SJCRH30 (cell line): ENCODE results near the gene PARP12. TPM values are rescaled to one million over a fixed set of nuclear protein-coding genes. Genes with fewer than 3 reads are reported as not detected.

Source experiments
- DNase-seq, 2 experiments: peaks; one replicate each; pipeline ENCODE4 v3.0.0-alpha.2; 2015 to 2020
- H3K27ac ChIP-seq: fragments of 250-450 bp; sonication (Bioruptor Pico); 2 replicates; pipeline ENCODE4 v1.5.1; 2020; ENCODE audit warnings: mild to moderate bottlenecking, moderate library complexity
- H3K27me3 ChIP-seq: fragments of 250-450 bp; sonication (Bioruptor Pico); 2 replicates; pipeline ENCODE4 v1.5.1; 2020; ENCODE audit warnings: mild to moderate bottlenecking, moderate library complexity
- H3K36me3 ChIP-seq: fragments of 250-450 bp; sonication (Bioruptor Pico); 2 replicates; pipeline ENCODE4 v1.5.1; 2020; ENCODE audit warnings: mild to moderate bottlenecking, moderate library complexity
- H3K4me1 ChIP-seq: fragments of 250-450 bp; sonication (Bioruptor Pico); 2 replicates; pipeline ENCODE4 v1.5.1; 2020; ENCODE audit warnings: mild to moderate bottlenecking, moderate library complexity
- H3K4me3 ChIP-seq: fragments of 250-450 bp; sonication (Bioruptor Pico); 2 replicates; pipeline ENCODE4 v1.5.1; 2020; ENCODE audit warnings: mild to moderate bottlenecking, moderate library complexity
- H3K9me3 ChIP-seq: fragments of 250-450 bp; sonication (Bioruptor Pico); replicated peaks from 2 replicates; pipeline ENCODE4 v1.5.1; 2020; ENCODE audit warnings: mild to moderate bottlenecking, moderate library complexity
- total RNA-seq: library from RNA; depleted of rRNA; stranded (reverse); fragments of >200 nt; shearing (Covaris generic); gene quantifications from 2 replicates; pipeline ENCODE4 v1.2.3, GENCODE V29; 2014

The PARP12 gene
- total RNA-seq, 1 experiment from 2014 or later: not detected

DNA sequence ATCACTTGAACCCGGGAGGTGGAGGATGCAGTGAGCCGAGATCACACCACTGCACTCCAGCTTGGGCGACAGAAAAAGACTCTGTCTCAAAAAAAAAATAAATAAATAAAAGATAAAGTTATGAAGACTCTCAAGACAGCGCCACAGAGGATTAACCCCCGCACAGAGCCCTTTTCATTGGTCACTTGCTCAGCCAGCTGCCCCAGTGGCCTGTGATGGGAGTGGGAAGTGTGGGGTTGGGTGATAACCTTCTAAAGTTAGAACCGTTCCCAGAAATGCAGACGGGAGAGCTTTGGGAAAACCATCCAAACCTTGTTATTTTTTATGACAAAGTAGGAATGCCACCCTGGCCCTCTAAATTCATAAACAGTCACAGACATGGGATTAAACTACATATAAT lies 57.4 kb downstream of the PARP12 start:
- H3K9me3 ChIP-seq: no peaks in the 10 kb centered on the region
- no peak overlapping the region for H3K27ac ChIP-seq
- H3K4me1 ChIP-seq: no peaks in the 10 kb centered on the region
- H3K36me3 ChIP-seq: no peaks in the 10 kb centered on the region
- DNase-seq: peak in 1 of 2 experiments; percentile 26
- H3K4me3 ChIP-seq: no peak overlapping the region
- H3K27me3 ChIP-seq: no peaks in the 10 kb centered on the region

DNA sequence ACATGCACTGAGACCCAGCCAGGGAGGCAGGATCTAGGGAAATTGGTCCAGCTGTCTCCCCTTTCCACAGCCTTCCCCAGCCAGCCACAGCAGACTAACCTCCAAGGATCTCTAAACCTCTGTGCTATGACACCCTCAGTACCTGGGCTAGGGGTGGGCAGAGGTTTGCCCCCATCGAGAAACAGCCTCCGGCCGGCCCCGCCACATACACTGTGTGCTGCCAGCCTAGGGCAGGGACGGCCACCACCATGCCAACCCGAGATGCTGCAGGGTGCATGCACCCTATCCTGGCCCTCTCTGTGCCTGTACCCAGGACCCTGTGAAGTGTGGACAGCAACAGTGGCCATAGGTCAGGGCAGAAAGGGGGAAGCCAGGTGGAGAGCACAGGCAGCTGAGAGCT lies 58.1 kb downstream of the PARP12 start:
- no peaks in the 10 kb centered on the region for H3K27me3 ChIP-seq
- H3K4me1 ChIP-seq: no peaks in the 10 kb centered on the region
- no peak overlapping the region for H3K4me3 ChIP-seq
- H3K9me3 ChIP-seq: no peaks in the 10 kb centered on the region
- DNase-seq: no peak
- no peak overlapping the region for H3K27ac ChIP-seq
- no peaks in the 10 kb centered on the region for H3K36me3 ChIP-seq

DNA sequence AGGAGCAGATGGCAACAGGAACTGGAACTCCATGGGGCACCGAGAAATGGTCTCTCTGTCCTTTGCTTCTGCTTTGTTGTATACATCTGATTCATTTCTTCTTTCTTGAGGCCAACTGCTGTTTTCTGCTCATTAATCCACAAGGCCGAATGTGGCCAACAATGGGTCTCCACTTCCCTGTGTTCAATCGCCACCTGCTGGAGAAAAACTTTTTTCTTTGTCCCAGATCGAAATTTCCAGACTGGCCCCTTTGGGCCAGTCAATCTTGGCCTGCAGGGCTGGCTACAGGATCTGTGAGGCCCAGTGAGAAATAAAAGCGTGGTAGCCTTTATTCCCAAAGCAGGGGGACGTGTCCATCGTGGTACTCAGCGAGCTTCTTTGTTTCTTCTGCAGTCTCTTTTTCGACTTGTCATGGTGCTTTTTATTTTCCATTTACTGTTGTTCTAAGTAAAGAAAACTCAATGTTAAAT lies 58.8 kb downstream of the PARP12 start:
- no peaks in the 10 kb centered on the region for H3K36me3 ChIP-seq
- DNase-seq: peak; percentile 42 to 74
- no peaks in the 10 kb centered on the region for H3K27me3 ChIP-seq
- H3K27ac ChIP-seq: no peak overlapping the region
- no peaks in the 10 kb centered on the region for H3K9me3 ChIP-seq
- no peaks in the 10 kb centered on the region for H3K4me1 ChIP-seq
- H3K4me3 ChIP-seq: no peak overlapping the region

DNA sequence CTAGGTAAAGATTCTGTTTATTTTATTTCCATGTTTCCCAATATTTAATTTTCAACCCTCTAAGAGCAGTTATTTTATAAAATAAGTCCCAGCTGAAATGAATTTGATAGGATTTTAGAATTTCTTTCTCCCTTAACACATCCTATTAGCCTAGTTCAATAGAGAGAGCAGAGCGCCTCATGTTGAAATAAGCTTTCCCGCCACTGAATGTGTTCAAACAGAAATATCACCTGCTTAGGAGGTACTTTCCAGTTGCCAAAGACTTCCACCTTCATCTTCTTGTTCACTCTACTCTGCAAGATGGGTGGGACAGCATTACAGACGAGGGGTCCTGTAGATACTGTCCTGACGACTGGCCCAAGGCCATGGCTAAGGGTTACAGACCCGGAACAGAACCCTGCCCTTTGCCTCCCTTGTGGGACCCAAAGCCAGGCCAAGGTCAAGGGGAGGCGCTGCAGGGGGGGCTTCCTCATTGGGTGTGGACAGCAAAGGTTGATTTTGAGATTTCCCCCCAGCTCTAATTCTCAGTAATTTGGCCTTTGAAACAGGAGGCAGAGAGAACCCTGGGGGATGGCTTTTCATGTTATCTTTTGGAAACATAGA lies 62.0 kb downstream of the PARP12 start:
- H3K9me3 ChIP-seq: no peaks in the 10 kb centered on the region
- no peak for DNase-seq
- no peak overlapping the region for H3K27ac ChIP-seq
- H3K27me3 ChIP-seq: no peaks in the 10 kb centered on the region
- H3K4me3 ChIP-seq: no peak overlapping the region
- no peaks in the 10 kb centered on the region for H3K36me3 ChIP-seq
- H3K4me1 ChIP-seq: no peaks in the 10 kb centered on the region

DNA sequence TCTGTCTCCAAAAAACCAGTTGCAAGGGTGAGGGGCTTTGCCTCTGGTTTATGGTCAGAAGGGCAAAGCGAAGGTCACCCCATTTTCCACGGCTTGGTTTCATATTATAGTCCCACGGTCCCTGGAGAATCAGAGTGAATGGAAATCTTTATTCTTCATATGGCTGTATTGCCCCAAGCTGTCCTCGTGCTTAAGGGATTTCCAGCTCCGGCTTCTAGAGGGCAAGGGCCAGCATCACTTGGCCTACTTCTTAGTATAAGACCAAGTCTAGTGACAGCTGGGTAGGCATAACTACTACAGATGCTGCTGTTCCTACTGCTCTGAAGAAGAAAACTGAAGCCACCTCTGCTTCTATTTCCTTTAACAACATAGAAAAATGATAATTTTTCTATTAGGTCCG lies 63.2 kb downstream of the PARP12 start:
- H3K27ac ChIP-seq: no peak overlapping the region
- H3K4me1 ChIP-seq: no peaks in the 10 kb centered on the region
- no peaks in the 10 kb centered on the region for H3K27me3 ChIP-seq

DNA sequence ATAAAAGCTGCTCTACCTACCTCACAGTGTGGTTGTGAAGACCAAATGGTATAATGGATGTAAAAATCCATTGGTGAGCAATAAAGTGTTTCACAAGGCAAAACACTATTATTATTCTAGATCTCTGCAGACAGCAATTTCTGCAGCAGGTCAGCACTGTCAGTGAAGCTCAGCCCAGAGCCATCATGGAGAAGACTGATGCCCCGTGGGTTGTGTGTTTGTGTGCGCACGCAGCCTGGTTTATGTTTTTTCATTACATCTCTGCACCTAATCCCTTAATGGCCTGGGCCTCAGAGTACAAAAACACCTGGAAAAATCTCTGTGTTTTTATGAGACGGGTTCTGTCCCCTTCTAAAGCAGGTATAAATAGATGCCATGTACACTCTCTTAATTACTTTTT lies 64.2 kb downstream of the PARP12 start:
- no peaks in the 10 kb centered on the region for H3K9me3 ChIP-seq
- H3K4me3 ChIP-seq: no peak overlapping the region

More for the DNA sequence above, 63.2 kb downstream of the PARP12 start:
- Histone ChIP-seq H3K9me3 (no peaks in the 10 kb centered on the region), H3K4me3 (no peak overlapping the region), H3K36me3 (no peaks in the 10 kb centered on the region)
- peak; percentile 26 to 64 for DNase-seq

DNA sequence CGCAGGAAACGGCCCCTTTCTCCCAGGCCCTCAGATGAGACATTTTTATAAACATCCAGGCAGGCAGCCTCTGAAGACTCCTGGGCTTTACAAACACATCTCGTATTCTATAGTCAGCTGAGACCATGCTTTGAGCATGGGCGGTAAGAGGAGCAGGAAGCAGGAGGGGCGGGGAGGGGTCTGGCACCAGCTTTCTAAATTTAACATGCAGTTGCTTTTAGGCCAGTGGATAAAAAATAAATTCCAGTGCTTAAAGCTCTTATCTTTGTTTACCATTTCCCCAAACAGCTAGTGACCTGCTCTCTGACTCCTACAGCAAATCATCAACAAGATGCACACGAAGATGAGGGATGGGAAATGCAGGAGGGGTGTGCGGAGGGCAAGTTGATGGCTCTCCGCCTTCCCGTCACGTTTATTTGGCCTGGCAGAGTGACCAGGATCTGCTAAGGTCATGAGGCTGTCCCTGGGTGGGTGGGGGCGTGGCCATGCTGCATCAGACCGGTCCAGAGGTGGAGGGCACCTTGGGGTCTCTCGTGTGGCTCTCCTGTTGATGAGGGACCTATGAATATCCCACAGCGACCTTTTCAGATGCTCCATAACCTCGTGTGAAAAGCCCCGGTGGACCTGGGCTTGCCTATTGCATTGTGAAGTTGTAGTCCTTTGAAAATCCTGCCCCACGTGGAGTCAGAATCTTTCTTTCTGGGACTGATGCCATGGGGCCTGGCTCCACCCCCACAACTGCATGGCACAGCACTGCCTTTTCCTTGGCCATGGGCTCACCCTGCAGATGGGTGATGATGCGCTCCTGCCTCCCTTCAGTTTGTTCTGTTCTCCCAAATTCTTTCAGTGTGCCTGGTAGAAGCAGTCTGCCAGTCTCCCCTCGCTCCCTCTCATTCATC lies 67.5 kb downstream of the PARP12 start:
- Histone ChIP-seq H3K4me1 (no peaks in the 10 kb centered on the region), H3K9me3 (no peaks in the 10 kb centered on the region), H3K27ac (no peak overlapping the region), H3K27me3 (no peaks in the 10 kb centered on the region), H3K4me3 (no peak overlapping the region), H3K36me3 (no peaks in the 10 kb centered on the region)
- DNase-seq: no peak

More for the DNA sequence above, 64.2 kb downstream of the PARP12 start:
- Histone ChIP-seq H3K36me3 (no peaks in the 10 kb centered on the region), H3K4me1 (no peaks in the 10 kb centered on the region), H3K27ac (no peak overlapping the region), H3K27me3 (no peaks in the 10 kb centered on the region)
- DNase-seq: no peak

DNA sequence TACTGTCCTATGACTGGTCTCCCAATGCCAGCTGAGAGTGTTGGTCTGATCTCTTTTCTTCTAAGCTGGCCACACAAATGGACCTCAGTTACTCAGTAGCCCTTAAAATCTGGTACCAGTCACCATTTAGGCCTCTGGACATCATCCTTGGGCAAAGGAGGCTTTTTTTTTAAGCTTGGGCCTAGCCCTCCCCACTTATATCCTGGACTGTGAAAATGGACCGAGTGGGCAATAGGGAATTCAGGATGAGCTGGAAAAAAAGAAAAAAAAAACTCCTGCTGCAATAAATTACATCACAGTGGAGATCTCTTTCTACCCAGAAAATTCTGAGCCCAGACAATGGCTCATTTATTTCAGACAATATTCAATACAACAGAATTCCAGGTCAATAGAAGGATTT lies 68.4 kb downstream of the PARP12 start:
- Histone ChIP-seq H3K4me3 (no peak overlapping the region), H3K36me3 (no peaks in the 10 kb centered on the region), H3K27me3 (no peaks in the 10 kb centered on the region), H3K27ac (no peak overlapping the region), H3K4me1 (no peaks in the 10 kb centered on the region), H3K9me3 (no peaks in the 10 kb centered on the region)
- no peak for DNase-seq

DNA sequence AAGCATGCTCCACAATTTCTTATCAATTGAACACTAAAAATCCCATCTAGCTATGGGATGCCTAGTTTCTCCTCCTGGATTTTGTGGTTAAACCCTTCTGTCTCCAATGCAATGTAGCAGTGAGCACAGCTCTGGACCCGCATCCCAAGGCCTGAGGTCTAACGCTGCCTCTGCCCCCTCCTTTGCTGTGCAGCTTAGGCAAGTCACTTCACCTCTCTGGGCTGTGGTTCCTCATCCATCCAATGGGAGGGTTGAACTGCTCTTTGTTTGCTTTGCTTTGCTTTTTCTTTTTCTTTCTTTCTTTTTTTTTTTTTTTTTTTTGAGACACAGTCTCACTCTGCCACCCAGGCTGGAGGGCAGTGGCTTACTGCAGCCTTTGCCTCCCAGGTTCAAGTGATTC lies 69.2 kb downstream of the PARP12 start:
- no peaks in the 10 kb centered on the region for H3K4me1 ChIP-seq
- no peak for DNase-seq
- H3K27ac ChIP-seq: no peak overlapping the region
- no peak overlapping the region for H3K4me3 ChIP-seq
- H3K27me3 ChIP-seq: no peaks in the 10 kb centered on the region
- no peaks in the 10 kb centered on the region for H3K9me3 ChIP-seq
- no peaks in the 10 kb centered on the region for H3K36me3 ChIP-seq

DNA sequence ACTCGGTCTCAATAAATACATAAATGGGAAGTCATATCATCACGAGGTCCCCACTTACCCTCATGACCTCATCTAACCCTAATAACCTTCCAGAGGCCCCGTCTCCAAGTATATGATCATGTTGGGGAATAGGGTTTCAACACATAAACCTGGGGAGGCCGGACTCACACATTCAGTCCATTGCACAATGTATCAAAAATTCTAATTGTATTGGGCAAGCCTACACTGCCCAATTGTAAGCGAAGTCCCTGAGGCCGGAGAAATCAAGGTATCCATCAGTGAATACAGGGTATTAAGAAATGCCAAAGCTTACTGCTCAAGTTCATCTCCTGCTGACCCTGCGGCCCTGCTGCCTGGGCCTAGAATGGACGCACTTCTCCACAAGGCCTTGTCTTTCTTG lies 69.6 kb downstream of the PARP12 start:
- no peaks in the 10 kb centered on the region for H3K27me3 ChIP-seq
- H3K4me3 ChIP-seq: no peak overlapping the region
- no peak for DNase-seq

DNA sequence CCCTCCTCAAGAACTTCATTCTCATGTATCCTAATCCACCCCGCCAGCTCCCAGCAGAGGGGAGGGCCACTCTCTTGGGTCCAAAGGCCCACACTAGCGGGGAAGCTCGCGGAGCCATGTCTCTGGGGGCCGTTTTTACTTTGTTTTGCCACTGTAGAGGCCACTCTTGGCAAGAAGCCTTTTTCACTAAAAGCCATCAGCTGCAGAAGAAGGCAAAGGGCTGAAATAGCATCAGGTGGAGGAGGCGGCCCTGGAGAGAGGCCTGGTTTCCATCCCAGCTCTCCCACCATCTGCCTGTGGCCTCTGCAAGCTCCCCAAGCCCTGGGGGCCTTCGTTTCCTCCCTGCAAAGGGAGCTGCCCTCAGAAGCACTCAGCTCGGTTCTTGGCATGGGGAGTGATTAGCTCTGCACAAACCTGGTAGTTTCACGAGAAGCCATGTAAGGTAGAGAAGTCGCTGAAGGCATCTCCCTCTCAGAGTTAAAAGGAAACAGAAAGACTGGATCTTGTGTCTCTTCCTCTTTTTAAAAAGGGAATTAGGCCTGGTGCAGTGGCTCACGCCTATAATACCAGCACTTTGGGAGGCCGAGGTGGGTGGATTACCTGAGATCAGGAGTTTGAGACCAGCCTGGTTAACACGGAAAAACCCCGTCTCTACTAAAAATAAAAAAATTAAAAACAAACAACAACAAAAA lies 70.3 kb downstream of the PARP12 start:
- no peak for DNase-seq
- Histone ChIP-seq H3K4me3 (no peak overlapping the region), H3K27me3 (no peaks in the 10 kb centered on the region), H3K27ac (no peak overlapping the region), H3K4me1 (no peaks in the 10 kb centered on the region), H3K9me3 (no peaks in the 10 kb centered on the region), H3K36me3 (no peaks in the 10 kb centered on the region)

More for the DNA sequence above, 69.6 kb downstream of the PARP12 start:
- H3K36me3 ChIP-seq: no peaks in the 10 kb centered on the region
- no peaks in the 10 kb centered on the region for H3K9me3 ChIP-seq
- H3K4me1 ChIP-seq: no peaks in the 10 kb centered on the region
- no peak overlapping the region for H3K27ac ChIP-seq

DNA sequence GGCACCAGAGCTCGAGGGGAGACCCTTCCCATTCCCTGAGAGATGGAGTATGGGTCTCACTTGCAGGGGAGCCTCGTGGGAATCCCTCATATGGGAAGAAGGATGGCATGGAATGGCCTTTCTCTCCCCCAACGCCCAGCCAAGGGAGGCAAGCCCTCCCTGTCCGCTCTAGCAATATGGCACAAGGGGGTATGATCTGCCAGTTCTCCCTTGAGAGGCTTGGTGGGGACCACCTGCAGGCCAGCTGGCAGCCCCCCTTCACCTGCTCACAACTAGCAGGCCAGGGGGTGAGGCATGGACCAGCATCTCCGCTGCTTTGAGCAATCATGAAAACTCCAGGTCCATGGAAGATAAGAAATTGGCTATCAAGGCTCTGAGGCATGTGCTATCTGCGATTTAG lies 70.8 kb downstream of the PARP12 start:
- DNase-seq: no peak
- no peaks in the 10 kb centered on the region for H3K4me1 ChIP-seq
- H3K4me3 ChIP-seq: no peak overlapping the region
- no peaks in the 10 kb centered on the region for H3K9me3 ChIP-seq
- H3K27ac ChIP-seq: no peak overlapping the region
- no peaks in the 10 kb centered on the region for H3K27me3 ChIP-seq
- no peaks in the 10 kb centered on the region for H3K36me3 ChIP-seq

DNA sequence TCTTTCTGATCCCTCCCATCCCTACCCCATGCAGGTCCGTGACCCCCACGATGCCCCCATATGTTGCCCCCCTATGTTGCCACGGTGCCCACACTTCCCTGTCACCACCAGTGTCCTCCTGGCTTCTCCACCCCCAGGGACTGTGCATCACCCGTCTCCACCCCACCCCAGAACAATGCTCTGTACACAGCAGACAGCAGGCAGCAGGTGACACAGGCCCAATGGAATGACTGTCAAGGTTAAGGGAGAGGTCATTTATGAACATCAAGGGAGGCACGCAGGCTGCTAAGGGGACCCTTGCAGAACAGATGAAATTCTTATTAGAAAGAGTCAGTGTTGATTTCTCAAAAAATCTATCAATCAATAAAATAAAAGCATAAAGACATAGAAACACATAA lies 71.5 kb downstream of the PARP12 start:
- no peaks in the 10 kb centered on the region for H3K27me3 ChIP-seq
- H3K27ac ChIP-seq: no peak overlapping the region
- no peak for DNase-seq
- no peak overlapping the region for H3K4me3 ChIP-seq
- no peaks in the 10 kb centered on the region for H3K9me3 ChIP-seq
- H3K36me3 ChIP-seq: no peaks in the 10 kb centered on the region
- no peaks in the 10 kb centered on the region for H3K4me1 ChIP-seq

DNA sequence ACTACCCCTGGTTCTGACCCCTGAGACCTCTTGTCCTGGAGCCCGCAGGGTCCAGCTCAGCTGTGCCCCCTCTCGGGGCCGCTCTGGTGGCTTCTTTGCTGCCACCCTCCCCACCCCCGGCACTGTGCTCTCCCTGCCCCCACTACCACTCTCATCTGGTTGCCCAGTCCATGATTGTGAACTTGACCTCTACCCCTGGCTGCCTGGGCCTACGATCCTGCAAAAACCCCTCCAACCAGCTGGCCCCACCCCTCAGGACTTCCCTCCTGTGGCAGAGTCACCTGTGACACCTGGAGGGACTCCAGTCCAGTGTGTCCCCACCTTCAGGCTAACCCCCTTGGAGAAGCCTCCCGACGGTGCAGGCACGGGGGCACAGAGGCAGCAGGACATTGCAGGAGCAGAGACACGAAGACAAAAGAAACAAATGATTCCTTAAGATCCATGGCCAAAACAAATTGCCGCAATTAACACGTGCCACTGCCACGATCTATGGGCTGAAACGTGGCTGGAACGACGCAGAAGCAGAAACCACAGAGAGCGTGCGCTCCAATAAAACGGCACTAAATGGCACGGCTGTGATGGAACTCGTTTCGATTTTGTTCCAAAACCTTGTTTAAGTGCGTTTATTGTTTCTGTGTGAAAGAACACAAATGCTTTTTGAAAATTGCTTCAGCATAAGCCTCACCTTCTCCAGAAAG lies 72.0 kb downstream of the PARP12 start:
- DNase-seq: no peak
- H3K27ac ChIP-seq: no peak overlapping the region
- H3K36me3 ChIP-seq: no peaks in the 10 kb centered on the region
- H3K4me1 ChIP-seq: no peaks in the 10 kb centered on the region
- no peaks in the 10 kb centered on the region for H3K9me3 ChIP-seq
- H3K27me3 ChIP-seq: no peaks in the 10 kb centered on the region
- no peak overlapping the region for H3K4me3 ChIP-seq

DNA sequence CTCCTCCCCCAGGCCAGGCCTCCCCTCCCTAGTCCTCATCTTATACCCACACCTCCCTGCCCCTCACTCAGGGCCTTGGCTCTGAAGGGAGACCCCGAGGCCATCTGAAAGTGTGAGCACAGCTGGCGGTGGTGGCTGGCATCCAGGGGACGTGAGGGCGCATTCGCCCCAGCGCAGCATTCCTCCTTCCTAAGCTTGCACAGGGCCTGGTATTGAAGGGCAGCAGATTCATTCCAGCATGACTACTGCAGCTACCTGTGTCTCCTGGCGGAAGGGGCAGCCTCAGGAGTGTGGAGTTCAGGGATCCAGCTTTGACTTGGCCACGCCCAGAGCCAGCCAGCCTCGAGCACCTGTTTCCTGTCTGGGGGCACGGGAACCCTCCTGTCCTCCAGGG lies 72.6 kb downstream of the PARP12 start:
- Histone ChIP-seq H3K27me3 (no peaks in the 10 kb centered on the region), H3K36me3 (no peaks in the 10 kb centered on the region), H3K4me1 (no peaks in the 10 kb centered on the region), H3K4me3 (no peak overlapping the region), H3K27ac (no peak overlapping the region), H3K9me3 (no peaks in the 10 kb centered on the region)
- no peak for DNase-seq
